GM19193 (cell line): ENCODE results near the gene PAGE2.

ENCODE experiments used
- POLR2A ChIP-seq: IDR thresholded peaks from 4 replicates; pipeline ENCODE4 v1.6.1; 2011; ENCODE audit not compliant: insufficient read depth, insufficient read length; ENCODE audit errors: extremely low read depth

Gene PAGE2

GRCh38 chrX:55088795-55089489, at the start of gene PAGE2:
TSS of gene PAGE2 (plus strand) at chrX:55089018. CDS start at chrX:55090021, 1,003 bp downstream.
- no peak for TF ChIP-seq POLR2A

- TF ChIP-seq POLR2A = no peak
These were observed 49.3 kb upstream of the PAGE2 start for GRCh38 chrX:55039471-55039870.

GRCh38 chrX:55041514-55041913, 47.3 kb upstream of the PAGE2 start:
- TF ChIP-seq POLR2A = no peak

- TF ChIP-seq POLR2A = no peak
These were observed 31.8 kb upstream of the PAGE2 start for GRCh38 chrX:55056820-55057674.

- TF ChIP-seq POLR2A = no peak
These were observed 31.1 kb upstream of the PAGE2 start for GRCh38 chrX:55057675-55058249.

GRCh38 chrX:55072286-55072685, 16.5 kb upstream of the PAGE2 start:
- no peak for TF ChIP-seq POLR2A

GRCh38 chrX:55074851-55075467, 13.9 kb upstream of the PAGE2 start, which contains the start of gene PAGE2B:
TSS of gene PAGE2B (plus strand) at chrX:55075030. CDS start at chrX:55076042, 1,012 bp downstream.
- no peak for TF ChIP-seq POLR2A

GRCh38 chrX:55098691-55099090, 9.9 kb downstream of the PAGE2 start:
- no peak for TF ChIP-seq POLR2A

GRCh38 chrX:55099162-55099561, 10.3 kb downstream of the PAGE2 start:
- TF ChIP-seq POLR2A = no peak

- TF ChIP-seq POLR2A = no peak
These were observed 13.9 kb downstream of the PAGE2 start for GRCh38 chrX:55102754-55103153.

- no peak for TF ChIP-seq POLR2A
These were observed 18.4 kb downstream of the PAGE2 start for GRCh38 chrX:55107262-55107661.

- no peak for TF ChIP-seq POLR2A
These were observed 19.1 kb downstream of the PAGE2 start for GRCh38 chrX:55107911-55108310.

- TF ChIP-seq POLR2A = no peak
These were observed 20.5 kb downstream of the PAGE2 start for GRCh38 chrX:55109306-55109705.

- TF ChIP-seq POLR2A = no peak
These were observed 22.9 kb downstream of the PAGE2 start for GRCh38 chrX:55111578-55112254.
